Eye (tissue), 1 donor: Measurements from ENCODE around the gene CXorf58.
"Not testable (repeated sequence)": the region's sequence is repeated elsewhere in the genome, so short reads cannot be mapped to it uniquely, and the experiment has no call there.

Source experiments
- DNase-seq: peaks from one replicate; pipeline ENCODE4 v3.0.0-alpha.2; 2015

CXorf58 gene

DNA sequence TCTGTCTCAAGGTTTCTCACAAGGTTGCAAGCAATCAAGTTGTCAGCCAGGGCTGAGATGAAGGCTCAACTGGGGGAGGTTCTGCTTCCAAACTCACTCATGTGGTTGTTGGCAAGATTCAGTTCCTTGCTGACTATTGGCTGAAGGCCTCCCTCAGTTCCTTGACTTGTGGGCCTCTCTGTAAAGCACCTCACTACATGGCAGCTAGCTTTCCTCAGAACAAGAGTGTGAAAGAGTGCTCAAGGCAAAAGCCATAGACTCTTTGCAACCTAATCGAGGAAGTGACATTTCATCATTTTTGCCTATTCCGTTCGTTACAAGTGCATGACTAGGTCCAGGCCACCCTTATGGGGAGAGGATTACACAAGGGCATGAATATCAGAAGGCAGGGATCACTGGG is 52.0 kb downstream of the CXorf58 start:
- no peak for DNase-seq

GRCh38 chrX:23964191-23964590 is 56.4 kb downstream of the CXorf58 start:
- DNase-seq, result no peak

GRCh38 chrX:23965630-23966029 is 57.8 kb downstream of the CXorf58 start:
- DNase-seq, result not testable (repeated sequence)

GRCh38 chrX:23978491-23978890 is 70.7 kb downstream of the CXorf58 start:
- DNase-seq, result peak; percentile 4

DNA sequence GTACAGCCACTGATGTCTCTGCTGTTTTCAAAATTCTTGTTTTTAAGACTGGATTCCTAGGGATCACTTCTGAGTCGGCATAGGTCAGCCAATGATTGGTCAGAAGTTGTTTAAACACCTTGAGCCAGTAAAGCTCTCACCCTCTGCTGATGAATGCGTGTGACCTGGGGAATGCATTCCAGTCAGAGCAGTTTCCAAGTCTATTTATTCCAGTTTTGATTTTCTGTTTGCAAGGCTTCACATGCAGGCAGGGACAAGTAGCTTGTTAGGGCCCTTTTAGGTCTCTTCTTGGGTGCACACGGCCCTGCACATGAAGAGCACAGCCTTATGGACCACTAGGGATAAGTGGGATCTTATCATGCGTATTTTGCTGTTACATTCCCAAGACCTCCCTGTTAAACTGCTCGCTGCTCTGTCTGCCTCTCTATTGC is 72.2 kb downstream of the CXorf58 start:
- peak; percentile 7 for DNase-seq

GRCh38 chrX:23981222-23981621 is 73.4 kb downstream of the CXorf58 start:
- no peak for DNase-seq

DNA sequence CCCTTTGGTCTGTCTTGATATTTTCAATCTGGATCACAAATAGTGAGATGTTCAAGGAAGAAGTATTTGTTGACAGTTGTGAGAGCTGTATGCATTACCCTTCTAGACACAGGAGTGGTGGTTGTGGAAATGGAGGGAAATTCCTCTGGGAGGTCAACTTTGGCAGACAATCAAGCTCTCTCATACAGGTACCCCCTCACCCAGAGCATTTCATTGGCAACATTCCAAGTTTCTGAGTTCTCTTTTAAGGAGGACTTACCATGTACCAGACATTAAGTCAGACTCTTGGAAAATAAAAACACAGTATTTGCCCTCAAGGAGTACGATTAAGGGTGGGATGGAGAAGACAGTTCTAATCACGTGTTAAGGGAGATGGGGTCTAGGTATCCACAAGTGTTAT is 73.9 kb downstream of the CXorf58 start:
- no peak for DNase-seq

DNA sequence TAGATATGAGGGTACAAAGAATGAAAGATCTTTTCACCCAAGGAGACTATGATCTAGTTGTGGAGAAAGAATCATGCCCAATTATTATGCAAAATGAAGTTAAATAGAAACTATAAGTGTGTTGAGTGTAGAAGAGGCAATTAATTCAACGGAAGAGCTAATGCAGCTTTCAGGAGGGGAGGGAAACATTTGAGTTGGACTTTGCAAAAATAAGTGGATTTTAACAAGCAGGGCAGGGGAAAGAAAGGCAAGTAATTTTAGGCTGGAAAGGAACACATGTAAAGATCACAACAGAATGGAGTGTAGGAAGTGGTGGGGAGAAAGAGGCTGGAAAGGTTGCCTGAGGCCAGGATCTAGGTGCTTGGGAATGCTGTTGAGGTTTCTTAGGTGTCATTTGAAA is 75.1 kb downstream of the CXorf58 start:
- no peak for DNase-seq
